Pancreas (tissue), 10 donors: ENCODE measurements around the gene NEMF. TPM values are rescaled to one million over a fixed set of nuclear protein-coding genes. Genes with fewer than 3 reads are reported as not detected.
A peak's percentile ranks its signal among the peaks of the same experiment; 100 is the strongest.

Experiments used
- ATAC-seq, 4 donors: fragments of 200-7000 bp; cut with Tn5 transposase; one replicate each; pipeline versions ENCODE4 v1.8.0 to v1.9.1; 2020; ENCODE audit warnings: mild to moderate bottlenecking in 4 of 4, moderate library complexity in 4 of 4
- DNase-seq, 6 donors: peaks; one replicate each; pipeline ENCODE4 v3.0.0-alpha.2; 2020
- FAIRE-seq: peaks from 2 replicates; lab custom pipeline; 2012; peaks lifted over from hg19 to GRCh38; lab: Jason Lieb, UNC
- H3K27ac ChIP-seq, 4 donors: fragments of 200-600 bp; sonication (generic); 1 replicate in 3 of 4; 2 replicates in 1 of 4; pipeline versions ENCODE4 v1.5.0 to v1.8.0; 2020
- H3K27me3 ChIP-seq, 4 donors: fragments of 200-600 bp; one replicate each; pipeline ENCODE4 v1.8.0; 2021
- H3K36me3 ChIP-seq, 3 donors: fragments of 200-600 bp; sonication (generic) in 1 of 3; one replicate each; pipeline versions ENCODE4 v1.5.0 to v1.8.0; 2020 to 2021
- H3K4me1 ChIP-seq, 3 donors: fragments of 200-600 bp; one replicate each; pipeline ENCODE4 v1.8.0; 2021
- H3K4me3 ChIP-seq, 4 donors: fragments of 200-600 bp; sonication (generic) in 2 of 4; one replicate each; pipeline versions ENCODE4 v1.5.0 to v1.8.0; 2020 to 2021
- H3K9me3 ChIP-seq, 4 donors: fragments of 200-600 bp; one replicate each; pipeline ENCODE4 v1.8.0; 2021
- CTCF ChIP-seq, 4 donors: fragments of 200-600 bp; sonication (generic) in 3 of 4; IDR thresholded peaks; one replicate each; pipeline versions ENCODE4 v1.5.0 to v1.8.0; 2021; ENCODE audit warnings: antibody characterized with exemption in 4 of 4
- WGBS, 2 donors: extraction: QIAGEN DNeasy Blood & Tissue Kit; methylation state at CpG; one replicate each; pipeline ENCODE4 v1.1.7; 2013; 5-methylcytosine and 5-hydroxymethylcytosine counted together
- intact Hi-C, 3 donors: fragments of 100-400 bp; cut with DNase I; formaldehyde crosslinking; loops; one replicate each; pipeline versions ENCODE4 v1.11.1 to v1.14.2; 2022
- polyA plus RNA-seq, 2 donors: library from polyadenylated mRNA; stranded (reverse); fragments of 200-250 nt; gene quantifications; one replicate each; pipeline ENCODE4 v1.2.3, GENCODE V29; 2013
- total RNA-seq, 6 donors: library from RNA; stranded (reverse); fragmentation: NEBNext Ultra II Directional in 4 of 6; extraction: Animal tissue kit (Norgen Biotek cat#: 25700) in 4 of 6; gene quantifications; one replicate each; pipeline versions ENCODE4 v1.2.1 to v1.2.4, GENCODE V29; 2021 to 2023
- donor health status: healthy with polysubstance abuse.
- donor health status: DM: no; HTN: no; CAD: no; lungs with moderate emphysema.
- donor health status: DM: no; HTN: no; CAD: no.
- donor health status: control.
- donor health status: control.
- donor health status: Bipolar disorder and iron deficiency.
- donor health status: DM: yes; HTN: yes; CAD: no.
- donor health status: DM: no; HTN: no; CAD: no.
- donor health status: DM: no; HTN: no; CAD: no.
- donor health status: DM: yes; HTN: yes; CAD: no.

The NEMF gene
- total and polyA plus RNA-seq, 8 donors: 17.6 to 32.4 (median 22.1) TPM

DNA sequence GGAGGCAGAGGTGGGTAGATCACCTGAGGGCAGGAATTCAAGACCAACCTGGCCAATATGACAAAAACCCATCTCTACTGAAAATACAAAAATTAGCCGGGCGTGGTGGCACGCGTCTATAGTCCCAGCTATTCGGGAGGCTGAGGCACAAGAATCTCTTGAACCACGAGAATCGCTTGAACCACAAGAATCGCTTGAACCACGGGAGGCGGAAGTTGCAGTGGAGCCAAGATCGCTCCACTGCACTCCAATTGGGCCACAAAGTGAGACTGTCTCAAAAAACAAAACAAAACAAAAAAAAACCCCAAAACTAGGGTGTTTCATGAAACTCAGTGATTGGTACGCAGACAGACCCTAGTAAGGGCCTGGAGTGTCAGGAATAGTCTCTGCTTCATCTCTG, 33.9 kb upstream of the NEMF start:
- Histone ChIP-seq H3K4me3 (no peak overlapping the region), H3K9me3 (no peaks in the 10 kb centered on the region), H3K36me3 (no peaks in the 10 kb centered on the region), H3K27ac (no peak overlapping the region), H3K27me3 (no peaks in the 10 kb centered on the region), H3K4me1 (no peaks in the 10 kb centered on the region)
- ATAC-seq: no peak
- 89 to 94% methylated on average over 12 of the region's 12 CpGs for WGBS, 2 donors
- TF ChIP-seq CTCF (IDR thresholded peaks at IDR 0.05): no peak
- intact Hi-C loops: loop anchor here in 1 of 3 donors (10.0 kb wide), 1 partner anchor 218 kb away; no protein-coding TSS in a partner anchor
- no peak for DNase-seq
- no peak for FAIRE-seq

- no peak for FAIRE-seq
- ATAC-seq: no peak
- Histone ChIP-seq H3K4me3 (no peak overlapping the region), H3K36me3 (no peaks in the 10 kb centered on the region), H3K9me3 (no peaks in the 10 kb centered on the region), H3K27me3 (no peaks in the 10 kb centered on the region), H3K27ac (no peak overlapping the region), H3K4me1 (no peaks in the 10 kb centered on the region)
- 88% methylated on average over 18 of the region's 18 CpGs for WGBS, 2 donors
- no peak for TF ChIP-seq CTCF (IDR thresholded peaks at IDR 0.05)
- intact Hi-C loops: loop anchor here in 1 of 3 donors (10.0 kb wide), 1 partner anchor 222 kb away; no protein-coding TSS in a partner anchor
- no peak for DNase-seq
Observed at GRCh38 chr14:49882826-49883694, 30.5 kb upstream of the NEMF start.

GRCh38 chr14:49881350-49882001, 28.9 kb upstream of the NEMF start:
- no peak for ATAC-seq
- 77 to 78% methylated on average over 4 of the region's 4 CpGs for WGBS, 2 donors
- no peak overlapping the region for H3K4me3 ChIP-seq
- H3K4me1 ChIP-seq: no peaks in the 10 kb centered on the region
- no peak overlapping the region for H3K27ac ChIP-seq
- no peak for FAIRE-seq
- intact Hi-C loops: loop anchor here in 1 of 3 donors (10.0 kb wide), 1 partner anchor 223 kb away; no protein-coding TSS in a partner anchor
- H3K9me3 ChIP-seq: no peaks in the 10 kb centered on the region
- no peak for TF ChIP-seq CTCF (IDR thresholded peaks at IDR 0.05)
- no peak for DNase-seq
- no peaks in the 10 kb centered on the region for H3K27me3 ChIP-seq
- H3K36me3 ChIP-seq: no peaks in the 10 kb centered on the region

DNA sequence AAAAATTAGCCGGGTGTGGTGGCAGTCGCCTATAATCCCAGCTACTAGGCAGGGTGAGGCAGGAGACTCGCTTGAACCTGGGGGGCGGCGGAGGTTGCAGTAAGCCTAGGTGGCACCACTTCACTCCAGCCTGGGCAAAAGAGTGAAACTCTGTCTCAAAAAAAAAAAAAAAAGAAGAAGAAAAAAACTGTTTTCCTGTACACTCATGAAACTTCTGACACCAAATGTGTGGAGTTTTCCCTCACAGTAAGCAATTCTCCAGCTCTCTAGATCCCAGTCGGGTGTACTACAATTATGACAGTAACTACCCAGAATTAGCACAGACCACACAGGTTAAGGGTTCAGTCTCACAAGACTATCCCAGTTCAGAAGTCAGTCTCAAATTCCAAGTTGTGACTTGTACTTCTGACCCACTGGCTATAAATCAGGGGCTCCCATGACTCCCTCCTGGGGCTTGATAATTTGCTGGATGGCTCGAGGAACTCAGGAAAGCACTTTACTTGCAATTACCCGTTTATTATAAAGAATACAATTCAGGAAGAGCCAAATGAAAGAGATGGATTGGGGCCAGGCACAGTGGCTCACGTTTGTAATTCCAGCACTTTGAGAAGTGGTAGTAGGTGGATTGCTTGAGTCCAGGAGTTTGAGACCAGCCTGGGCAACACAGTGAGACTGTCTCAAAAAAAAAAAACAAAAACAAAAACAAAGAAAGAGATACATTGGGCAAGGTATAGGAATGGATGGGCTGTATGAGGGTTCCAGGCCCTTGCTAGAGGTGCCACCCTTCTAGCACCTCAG, 27.9 kb upstream of the NEMF start:
- FAIRE-seq (no peak), DNase-seq (no peak), ATAC-seq (peak in 2 of 4 donors; percentile 44 to 56)
- Histone ChIP-seq H3K9me3 (no peaks in the 10 kb centered on the region), H3K4me1 (no peaks in the 10 kb centered on the region), H3K27me3 (no peaks in the 10 kb centered on the region), H3K36me3 (no peaks in the 10 kb centered on the region), H3K4me3 (no peak overlapping the region), H3K27ac (no peak overlapping the region)
- TF ChIP-seq CTCF (IDR thresholded peaks at IDR 0.05): no peak
- intact Hi-C loops: loop anchor here in 1 of 3 donors (10.0 kb wide), 1 partner anchor 224 kb away; no protein-coding TSS in a partner anchor
- WGBS, 2 donors: 75 to 80% methylated on average over 9 of the region's 9 CpGs
